Activated CD8-positive, alpha-beta memory T cell treated with anti-CD3 and anti-CD28 coated beads for 1 hour (primary cell): ENCODE results near the gene TMED4.

ENCODE experiments used
- DNase-seq, 2 donors: peaks; one replicate each; pipeline ENCODE4 v3.0.0-alpha.2; 2020; ENCODE audit warnings: low read depth in 1 of 2; ENCODE audit errors: extremely low read depth in 1 of 2

The TMED4 gene

DNA sequence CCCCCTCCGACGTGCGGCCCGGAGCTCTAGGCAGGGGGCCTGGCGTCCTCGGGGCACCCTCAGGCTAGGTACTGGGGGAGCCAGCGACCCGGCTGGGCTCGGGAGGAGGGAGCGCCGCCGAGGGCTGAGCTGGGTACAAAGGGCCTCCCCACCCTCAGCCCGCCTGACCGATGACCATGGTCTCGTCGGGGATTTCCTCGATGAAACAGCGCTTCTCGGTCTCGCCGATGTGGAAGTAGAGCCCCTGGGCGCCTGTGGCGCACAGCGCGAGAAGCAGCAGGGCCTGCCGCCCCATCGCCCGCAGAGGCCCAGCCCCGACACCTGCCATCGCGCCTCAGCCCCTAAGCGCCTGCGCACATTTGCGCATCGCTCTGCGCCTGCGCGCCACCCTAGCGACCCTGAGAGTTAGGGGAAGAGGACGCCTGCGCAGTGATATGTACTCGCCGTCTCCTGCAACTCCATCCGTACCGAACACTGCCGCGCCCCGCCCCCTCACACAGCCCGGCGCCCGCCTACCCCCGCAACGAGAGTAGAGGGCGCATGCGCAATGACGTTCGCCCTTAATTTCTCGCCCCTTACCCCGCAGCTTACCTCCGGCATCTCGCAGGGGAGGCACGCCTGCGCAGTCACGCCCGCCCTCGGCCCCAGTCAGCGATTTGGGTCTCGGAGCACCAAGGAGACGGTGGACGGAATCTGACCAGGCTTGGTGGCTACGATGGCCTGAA lies at the start of gene TMED4:
Gene TMED4 (minus strand): TSS at position 353 of the 725 bp plus-strand sequence. CDS start 25 bp downstream, at position 328.
- DNase-seq: peak; percentile 100

GRCh38 chr7:44631458-44632115 lies 49.6 kb upstream of the TMED4 start:
- no peak for DNase-seq

GRCh38 chr7:44630792-44631457 lies 48.9 kb upstream of the TMED4 start:
- DNase-seq: no peak

GRCh38 chr7:44629829-44630522 lies 47.9 kb upstream of the TMED4 start:
- no peak for DNase-seq

- no peak for DNase-seq
Observed at GRCh38 chr7:44626620-44627019, 44.6 kb upstream of the TMED4 start.

DNA sequence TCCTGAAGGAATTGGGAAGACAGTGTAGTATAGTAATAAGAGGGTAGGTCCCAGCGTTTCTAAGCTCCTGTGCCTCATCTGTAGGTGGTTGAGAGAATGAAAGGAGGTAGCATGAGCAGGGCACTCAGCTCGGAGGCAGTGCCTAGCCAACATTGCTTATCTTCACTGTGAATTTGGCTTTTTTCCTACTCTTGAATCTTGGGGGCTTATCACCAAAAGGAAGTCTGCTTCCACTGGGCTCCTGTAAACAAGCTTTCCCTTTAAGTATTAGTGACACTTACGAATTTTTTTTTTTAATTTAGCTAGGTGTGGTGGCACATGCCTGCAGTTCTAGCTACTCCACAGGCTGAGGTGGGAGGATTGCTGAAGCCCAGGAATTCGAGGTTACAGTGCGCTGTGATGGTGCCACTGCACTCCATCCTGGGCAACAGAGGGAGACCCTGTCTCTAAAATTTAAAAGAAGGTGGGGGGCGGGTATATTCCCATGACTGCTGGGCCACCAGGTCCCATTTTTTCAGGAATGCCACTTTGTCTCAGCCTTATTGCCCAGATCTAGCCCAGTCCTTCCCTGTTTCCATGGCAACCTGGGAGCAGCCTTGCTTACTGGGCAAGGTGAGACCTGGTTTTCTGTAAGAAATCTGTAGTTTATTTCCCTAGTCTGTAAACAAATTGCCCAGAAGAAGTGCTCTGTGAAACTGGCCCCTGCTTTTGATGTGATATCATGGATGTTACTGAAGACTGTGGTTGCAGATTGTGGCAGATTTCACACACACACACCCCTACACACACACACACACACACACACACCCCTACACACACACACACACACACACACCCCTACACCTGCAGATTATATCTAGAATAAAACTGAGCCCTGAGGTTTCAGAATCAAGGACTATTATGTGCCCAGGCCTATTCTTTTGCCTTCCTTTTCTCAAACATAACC lies 43.8 kb upstream of the TMED4 start:
- DNase-seq: no peak

- DNase-seq: no peak
Observed at GRCh38 chr7:44624318-44624717, 42.3 kb upstream of the TMED4 start.

GRCh38 chr7:44622342-44623151 lies 40.5 kb upstream of the TMED4 start:
- no peak for DNase-seq

GRCh38 chr7:44621750-44622103 lies 39.7 kb upstream of the TMED4 start:
- DNase-seq: no peak

DNA sequence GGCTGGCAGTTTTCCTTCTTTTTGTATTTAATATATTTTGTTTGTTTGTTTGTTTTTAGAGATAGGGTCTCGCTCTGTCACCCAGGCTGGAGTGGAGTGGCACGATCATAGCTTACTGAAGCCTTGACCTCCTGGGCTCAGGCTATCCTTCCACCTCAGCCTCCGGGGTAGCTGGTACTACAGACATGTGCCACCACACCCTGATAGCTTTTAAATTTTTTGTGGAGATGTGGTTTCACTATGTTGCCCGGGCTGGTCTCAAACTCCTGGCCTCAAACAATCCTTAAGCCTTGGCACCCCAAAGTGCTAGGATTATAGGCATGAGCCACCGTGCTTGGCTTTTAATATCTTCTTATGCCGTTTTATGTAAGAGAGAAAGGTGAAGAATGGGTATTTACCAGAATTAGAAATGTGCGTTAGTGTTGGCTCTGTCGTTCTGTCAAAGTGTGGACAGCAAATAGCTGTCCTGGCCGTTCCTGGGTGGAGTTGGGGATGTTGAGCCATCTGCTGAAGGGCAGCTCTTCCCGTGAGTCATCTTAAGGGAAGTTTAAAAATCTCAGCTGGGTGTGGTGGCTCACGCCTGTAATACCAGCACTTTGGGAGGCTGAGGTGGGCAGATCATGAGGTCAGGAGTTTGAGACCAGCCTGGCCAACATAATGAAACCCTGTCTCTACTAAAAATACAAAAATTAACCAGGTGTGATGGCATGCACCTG lies 39.2 kb upstream of the TMED4 start:
- no peak for DNase-seq

DNA sequence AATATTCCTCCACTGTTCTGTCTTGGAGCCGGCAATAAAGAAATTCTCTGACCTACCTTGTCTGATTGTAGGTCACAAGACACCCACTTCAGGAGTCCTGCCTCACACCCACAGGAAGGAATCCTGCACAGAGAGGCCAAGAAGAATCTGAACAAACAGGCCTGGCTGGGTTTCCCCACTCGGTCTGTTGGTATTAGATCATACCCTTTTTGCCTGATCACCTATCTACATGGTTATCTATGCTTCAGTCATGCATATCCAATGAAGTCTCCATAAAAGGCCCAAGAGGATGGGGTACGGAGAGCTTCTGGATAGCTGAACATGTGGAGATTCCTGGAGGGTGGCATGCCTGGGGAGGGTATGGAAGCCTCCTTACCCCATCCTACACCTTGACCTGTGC lies 36.7 kb upstream of the TMED4 start:
- no peak for DNase-seq

DNA sequence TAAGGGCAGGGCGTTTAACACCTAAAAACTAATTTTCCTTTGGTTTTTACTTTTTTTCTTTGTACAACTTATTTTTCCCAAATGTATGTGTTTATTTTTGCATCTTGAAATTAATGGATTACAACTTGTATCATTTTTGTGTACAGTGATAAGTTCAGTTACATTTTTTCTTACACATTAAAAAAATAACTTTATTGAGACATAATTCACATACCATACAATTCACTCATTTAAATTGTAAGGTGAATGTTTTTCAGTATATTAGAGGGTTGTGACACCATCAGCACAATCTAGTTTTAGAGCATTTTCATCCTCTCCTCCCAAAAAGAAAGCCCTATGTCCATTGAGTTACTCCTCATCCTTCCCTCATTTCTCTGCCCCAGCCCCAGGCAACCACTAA lies 36.0 kb upstream of the TMED4 start:
- DNase-seq: no peak

GRCh38 chr7:44617225-44617890 lies 35.3 kb upstream of the TMED4 start:
- DNase-seq: no peak

- no peak for DNase-seq
Observed at GRCh38 chr7:44616545-44616944, 34.5 kb upstream of the TMED4 start.

- no peak for DNase-seq
Observed at GRCh38 chr7:44615793-44616192, 33.8 kb upstream of the TMED4 start.

DNA sequence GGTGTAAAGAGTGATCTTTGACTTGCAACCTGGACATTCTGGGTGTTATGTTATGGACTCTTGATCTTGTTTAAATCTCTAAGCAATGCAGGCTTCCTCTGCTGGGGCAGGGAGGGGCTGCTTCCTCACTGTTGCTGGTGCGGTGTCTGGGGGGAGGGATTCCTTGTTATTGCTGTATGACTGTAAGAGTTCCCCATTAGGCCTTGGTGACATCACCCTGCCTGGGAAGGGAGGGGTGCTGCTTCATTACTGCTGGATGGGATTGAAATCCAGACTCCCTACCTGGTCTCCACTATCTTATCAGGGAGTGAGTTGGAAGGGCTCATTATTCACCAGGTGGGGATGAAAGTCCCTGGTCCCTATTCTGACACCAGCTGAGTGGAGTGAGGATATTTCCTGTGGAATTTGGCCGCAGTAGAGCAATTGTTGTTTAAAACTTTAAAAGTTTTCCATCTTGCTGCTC lies 33.1 kb upstream of the TMED4 start:
- DNase-seq: no peak

- no peak for DNase-seq
Observed at GRCh38 chr7:44609829-44610228, 27.8 kb upstream of the TMED4 start.

GRCh38 chr7:44608916-44609648 lies 27.1 kb upstream of the TMED4 start:
- DNase-seq: no peak
